GM19468 (cell line): ENCODE data around the gene SYN1.

Source experiments
- ATAC-seq: cut with Tn5 transposase; IDR thresholded peaks from one replicate; pipeline ENCODE4 v1.9.1; 2021; ENCODE audit warnings: mild to moderate bottlenecking, moderate library complexity, moderate number of reproducible peaks; ENCODE audit not compliant: unreplicated experiment; ENCODE audit errors: extremely low read depth

Gene SYN1

DNA sequence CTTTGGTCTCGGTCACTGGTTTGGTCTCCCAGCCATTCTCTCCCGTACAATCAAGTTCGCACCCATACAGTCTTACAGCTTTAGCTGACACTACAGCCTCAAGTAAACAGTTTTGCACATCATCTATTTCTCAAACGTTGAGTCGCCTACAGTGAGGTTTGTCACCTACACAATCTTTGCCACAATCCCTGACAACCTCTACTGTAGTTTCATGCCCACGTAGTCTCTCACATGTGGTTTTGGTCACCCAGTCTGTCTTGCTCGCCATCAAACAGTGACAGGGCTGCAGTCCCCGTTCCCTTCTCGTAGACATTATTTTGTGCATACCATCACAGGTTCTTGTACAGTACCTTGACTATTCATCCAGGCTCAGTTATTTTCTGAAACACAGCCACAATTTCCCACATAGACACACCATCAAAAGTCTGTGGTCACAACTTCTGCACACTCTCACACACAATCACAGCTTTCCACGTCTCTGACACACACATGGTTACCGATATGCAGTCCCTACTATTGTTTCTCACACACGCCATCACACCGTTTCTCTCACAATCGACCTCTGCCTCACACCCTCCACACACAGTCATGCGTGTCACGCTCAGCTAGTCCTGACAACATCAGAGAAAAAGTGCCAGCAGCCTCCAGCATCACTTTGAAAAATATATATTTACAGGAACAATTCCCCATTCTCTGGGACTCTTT is 15.4 kb upstream of the SYN1 start:
- no peak for ATAC-seq

DNA sequence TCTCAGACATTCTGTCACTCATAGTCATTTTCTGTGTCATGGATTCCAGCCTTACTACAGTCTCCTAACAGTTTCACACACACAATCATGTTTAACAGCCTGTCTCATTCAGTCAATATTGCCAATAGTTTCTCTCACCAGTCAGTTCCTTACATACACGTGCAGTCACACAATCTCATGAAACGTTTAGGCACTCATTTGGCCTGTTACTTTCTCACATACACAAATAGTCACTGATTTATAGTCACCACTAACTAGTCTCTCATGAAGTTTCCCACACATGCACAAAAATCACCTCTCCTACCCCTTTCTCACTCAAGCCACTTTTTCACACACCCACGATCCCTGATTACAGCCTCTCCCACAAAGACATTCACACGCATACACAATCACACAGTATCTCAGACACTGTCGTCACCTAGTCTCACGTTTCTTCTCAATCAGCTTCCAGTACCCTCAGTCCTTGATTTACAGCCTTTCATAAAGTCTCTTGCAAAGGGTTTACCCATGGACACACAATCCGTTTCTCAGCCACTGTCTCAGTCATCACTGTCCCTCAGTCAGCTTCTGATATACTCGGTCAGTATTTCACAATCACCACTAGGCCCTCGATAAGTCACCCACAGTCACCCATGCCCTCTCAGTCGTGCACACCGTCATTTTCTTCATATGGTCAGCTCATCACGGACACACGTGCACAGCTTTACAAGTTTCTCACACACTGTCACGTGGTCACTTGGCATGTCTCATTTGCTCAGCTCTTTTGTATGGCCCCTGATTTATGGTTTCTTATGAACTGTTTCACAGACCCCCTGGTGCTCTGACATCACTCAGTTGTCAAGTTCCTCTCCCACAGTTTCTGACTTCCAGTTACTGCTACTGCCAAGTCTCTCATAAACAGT is 14.3 kb upstream of the SYN1 start:
- ATAC-seq, result no peak

- ATAC-seq, result no peak
Observed at GRCh38 chrX:47632666-47633065, 13.0 kb upstream of the SYN1 start.

DNA sequence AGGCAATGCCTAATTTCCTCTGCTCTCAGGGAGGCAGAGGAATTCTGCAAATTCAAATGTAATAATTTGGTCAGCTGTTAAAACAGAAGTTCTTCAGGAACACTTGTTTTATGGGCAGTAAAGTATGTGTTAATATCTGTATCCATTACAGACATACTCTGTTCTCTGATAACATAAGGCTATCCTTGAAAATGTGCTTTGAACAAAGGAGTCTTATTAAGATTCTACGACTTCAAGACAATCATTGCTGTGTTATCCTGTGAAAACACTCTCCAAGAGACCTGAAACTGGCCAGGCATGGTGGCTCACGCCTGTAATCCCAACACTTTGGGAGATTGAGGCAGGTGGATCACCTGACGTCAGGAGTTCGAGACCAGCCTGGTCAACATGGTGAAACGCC is 12.0 kb upstream of the SYN1 start:
- ATAC-seq, result no peak

DNA sequence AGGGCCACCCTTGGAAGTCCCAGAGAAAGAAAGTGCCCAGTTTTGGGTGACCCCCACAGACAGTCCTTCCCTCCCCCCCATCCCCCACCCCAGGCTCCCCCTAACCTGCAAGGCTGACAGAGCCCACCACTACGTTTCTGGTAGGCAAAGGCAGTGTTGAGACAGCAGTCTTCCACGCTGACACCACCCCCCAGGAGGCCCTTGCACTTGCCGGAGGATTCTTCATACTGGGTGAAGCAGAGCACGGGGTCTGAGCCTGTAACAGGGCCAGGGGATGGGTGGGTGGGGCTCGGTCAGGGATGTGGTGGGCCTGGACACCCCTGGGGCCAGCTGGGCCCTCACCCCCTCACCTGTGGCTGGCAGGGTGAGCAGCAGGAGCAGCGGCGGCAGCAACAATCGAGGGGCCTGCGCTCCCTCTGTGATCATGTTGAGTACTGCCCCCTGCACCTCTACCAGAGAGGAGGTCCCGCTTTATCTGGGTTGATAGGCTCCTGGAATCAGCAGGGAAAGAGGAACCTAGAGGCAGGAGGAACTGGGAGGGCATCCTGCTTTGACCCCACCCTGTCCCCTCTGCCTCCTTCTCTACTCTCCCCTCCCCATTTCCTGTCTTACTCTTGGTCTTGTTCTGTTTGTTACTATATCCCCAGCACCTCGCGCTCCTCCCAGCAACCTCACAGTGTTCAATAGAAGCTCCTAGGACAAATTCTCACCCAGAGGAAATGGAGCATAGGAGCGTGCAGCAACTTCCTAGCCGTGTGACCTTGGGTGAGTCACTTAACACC is 10.0 kb upstream of the SYN1 start, which contains the start of gene CFP:
TSS of gene CFP (minus strand) at position 512 of the 782 bp plus-strand sequence. CDS start at position 426, 86 bp downstream.
- ATAC-seq, result no peak

GRCh38 chrX:47628982-47629381 is 9.3 kb upstream of the SYN1 start:
- ATAC-seq, result peak; percentile 24

DNA sequence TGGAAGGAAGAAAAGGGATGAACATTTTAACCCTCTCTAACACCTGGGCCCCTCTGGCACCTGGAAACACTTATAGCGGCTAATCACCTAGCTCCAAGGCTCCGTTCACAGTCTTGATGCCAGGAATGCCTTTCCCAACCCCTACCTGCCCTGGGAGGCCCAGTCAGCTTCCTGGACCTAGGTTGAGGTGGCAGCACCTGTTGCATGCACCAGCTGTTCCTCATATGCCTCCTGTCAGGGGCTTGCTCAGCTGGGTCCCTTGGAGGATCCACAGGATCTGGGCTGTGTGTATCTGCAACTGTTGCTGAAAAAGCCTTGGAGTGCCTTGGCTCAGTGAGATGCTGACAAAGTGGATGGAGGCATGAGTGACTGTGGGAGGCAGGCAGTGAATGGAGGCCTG is 5.7 kb upstream of the SYN1 start:
- ATAC-seq, result no peak

GRCh38 chrX:47623540-47624027 is 3.9 kb upstream of the SYN1 start:
- no peak for ATAC-seq

GRCh38 chrX:47621851-47622250 is 2.2 kb upstream of the SYN1 start:
- no peak for ATAC-seq

DNA sequence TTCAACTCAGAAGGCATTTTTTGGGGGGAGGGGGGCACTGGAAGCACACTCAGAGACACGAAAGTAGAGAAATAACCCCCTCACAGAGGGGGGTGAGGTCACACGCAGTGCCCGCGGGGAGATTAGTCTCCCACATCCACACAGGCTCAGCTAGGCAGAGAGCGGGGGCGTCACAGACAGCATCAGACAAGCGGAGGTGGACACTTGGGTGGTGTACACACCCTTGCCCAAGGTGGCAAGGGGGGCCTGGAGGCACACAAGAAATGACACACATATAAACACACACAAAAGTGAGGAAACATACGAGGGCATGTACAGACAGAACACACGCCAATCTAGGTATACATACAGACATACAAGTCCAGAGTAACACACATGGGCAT is 637 bp upstream of the SYN1 start:
- ATAC-seq, result no peak

DNA sequence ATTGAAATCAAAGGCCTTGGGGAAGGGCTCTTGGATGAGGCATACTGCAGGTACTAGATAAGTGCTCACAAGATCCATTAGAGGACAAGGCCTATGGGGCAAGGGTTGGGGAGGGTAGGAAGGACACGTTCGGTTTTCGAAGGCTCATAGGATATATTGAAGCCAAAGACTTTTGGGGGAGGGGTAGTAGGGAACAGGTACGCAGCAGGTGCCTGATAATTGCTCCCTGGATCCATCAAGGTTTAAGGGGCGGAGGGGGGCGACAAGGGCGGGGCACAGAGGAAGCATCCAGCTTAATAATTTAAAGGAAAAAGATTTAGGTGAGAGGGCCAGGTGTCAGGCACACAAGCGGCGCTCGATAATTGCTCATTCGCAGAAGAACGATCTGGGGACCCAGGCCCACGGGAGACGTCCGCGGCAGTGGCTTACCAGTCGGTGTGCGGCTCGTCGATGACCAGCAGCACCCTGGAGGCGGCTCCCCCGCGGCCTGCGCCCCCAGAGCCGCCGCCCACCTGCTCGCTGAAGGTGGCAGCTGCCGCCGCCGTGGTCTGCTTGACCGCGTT is 653 bp downstream of the SYN1 start:
- no peak for ATAC-seq

GRCh38 chrX:47614618-47615017 is 5.0 kb downstream of the SYN1 start:
- ATAC-seq, result no peak

- ATAC-seq, result no peak
Observed at GRCh38 chrX:47613082-47613481, 6.6 kb downstream of the SYN1 start.

- no peak for ATAC-seq
Observed at GRCh38 chrX:47612418-47612817, 7.2 kb downstream of the SYN1 start.

- ATAC-seq, result no peak
Observed at GRCh38 chrX:47611926-47612325, 7.7 kb downstream of the SYN1 start.

- no peak for ATAC-seq
Observed at GRCh38 chrX:47611489-47611888, 8.2 kb downstream of the SYN1 start.

GRCh38 chrX:47610511-47610910 is 9.1 kb downstream of the SYN1 start:
- no peak for ATAC-seq

DNA sequence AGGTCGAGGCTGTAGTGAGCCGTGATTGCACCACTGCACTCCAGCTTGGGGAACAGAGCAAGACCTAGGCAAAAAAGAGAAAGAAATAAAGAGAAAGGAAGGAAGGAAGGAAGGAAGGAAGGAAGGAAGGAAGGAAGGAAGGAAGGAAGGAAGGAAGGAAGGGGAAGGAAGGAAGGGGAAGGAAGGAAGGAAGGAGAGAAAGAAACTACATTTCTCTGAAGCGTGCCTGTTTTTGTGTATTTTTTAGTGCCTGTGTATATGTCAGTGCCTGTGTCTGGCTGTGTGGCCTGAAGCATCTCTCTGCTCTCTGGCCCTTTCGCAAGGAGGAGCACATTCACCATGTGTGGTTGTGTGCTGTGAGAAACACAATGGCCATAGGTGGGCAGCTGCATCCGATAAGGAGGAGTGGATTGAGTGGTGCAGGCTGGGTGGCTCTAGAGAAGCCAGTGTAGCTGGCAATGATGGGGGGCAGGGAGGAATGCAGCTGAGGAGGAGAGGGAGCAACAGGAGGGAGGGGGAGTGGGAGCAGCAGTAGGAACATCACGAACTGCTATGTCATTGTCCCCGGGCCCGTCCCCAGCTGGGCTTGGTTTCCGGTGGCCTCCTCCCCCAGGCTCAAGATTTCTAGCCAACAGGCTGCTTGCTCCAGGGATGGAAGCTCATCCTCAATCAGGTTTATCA is 11.4 kb downstream of the SYN1 start:
- ATAC-seq, result no peak

DNA sequence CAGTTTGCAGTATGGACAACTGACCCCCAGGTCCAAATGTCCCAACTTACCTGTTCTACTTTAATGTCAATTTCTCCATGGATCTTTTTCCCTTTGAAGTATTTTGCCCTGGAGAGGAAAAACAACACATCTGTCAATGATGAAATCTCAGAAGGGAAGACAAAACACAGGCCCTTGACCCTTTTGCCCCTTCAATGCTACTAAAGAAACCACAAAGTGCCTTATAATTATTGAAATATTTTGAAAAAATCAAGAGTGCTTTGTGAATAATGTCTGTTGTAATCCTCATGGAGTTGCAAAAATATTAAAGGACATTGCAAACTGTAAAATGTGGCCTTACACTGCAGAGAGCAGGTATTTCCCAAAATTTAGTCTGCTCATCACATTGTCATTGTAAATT is 12.6 kb downstream of the SYN1 start:
- ATAC-seq, result no peak

DNA sequence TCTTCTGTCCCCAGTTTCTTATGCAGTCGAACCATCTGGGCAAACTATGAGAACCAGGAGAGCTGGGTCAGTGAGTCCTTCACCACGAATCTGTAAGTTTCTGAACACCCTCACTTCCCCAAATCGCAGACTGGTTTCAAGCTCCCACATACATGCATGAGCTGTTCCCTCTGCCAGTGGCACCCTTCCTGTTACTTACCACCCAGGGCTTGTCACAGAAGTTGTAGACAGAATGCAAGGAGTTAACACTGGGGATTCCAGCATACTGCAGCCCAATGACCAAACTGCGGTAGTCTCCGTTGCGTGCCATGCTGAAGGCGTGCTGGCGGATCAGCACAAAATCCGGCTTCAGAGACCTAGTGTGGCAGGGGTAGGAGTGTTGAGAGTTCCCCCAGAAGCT is 14.6 kb downstream of the SYN1 start:
- ATAC-seq, result no peak
